Vagina (tissue), 2 donors: ENCODE data around the gene PAXX. TPM values are rescaled to one million over a fixed set of nuclear protein-coding genes. Genes with fewer than 3 reads are reported as not detected.
A peak's percentile ranks its signal among the peaks of the same experiment; 100 is the strongest.

Source experiments
- DNase-seq, 2 donors: peaks; one replicate each; pipeline ENCODE4 v3.0.0-alpha.2; 2017; ENCODE audit errors: extremely low spot score in 2 of 2
- H3K27ac ChIP-seq: fragments of 200-600 bp; sonication (generic); one replicate; pipeline ENCODE4 v1.5.1; 2019
- H3K27me3 ChIP-seq: fragments of 200-600 bp; sonication (generic); one replicate; pipeline ENCODE4 v1.5.1; 2019
- H3K36me3 ChIP-seq, 2 donors: fragments of 200-600 bp; sonication (generic); one replicate each; pipeline ENCODE4 v1.5.1; 2017 to 2019
- H3K4me1 ChIP-seq: fragments of 200-600 bp; sonication (generic); one replicate; pipeline ENCODE4 v1.5.1; 2019
- H3K4me3 ChIP-seq, 2 donors: fragments of 200-600 bp; sonication (generic); 1 replicate in 1 of 2; 2 replicates in 1 of 2; pipeline ENCODE4 v1.5.1; 2016 to 2019
- H3K9me3 ChIP-seq: fragments of 200-600 bp; sonication (generic); one replicate; pipeline ENCODE4 v1.5.1; 2019
- CTCF ChIP-seq, 3 experiments: fragments of 450-650 bp in 2 of 3; fragments of 200-600 bp in 1 of 3; sonication (generic) in 1 of 3; IDR thresholded peaks; one replicate each; pipeline ENCODE4 v1.5.1; 2017 to 2019; ENCODE audit warnings: antibody characterized with exemption in 3 of 3, mild to moderate bottlenecking in 2 of 3, moderate library complexity in 2 of 3
- POLR2A ChIP-seq, 2 donors: fragments of 450-650 bp; IDR thresholded peaks; one replicate each; pipeline ENCODE4 v1.6.1; 2017; ENCODE audit warnings: antibody characterized with exemption in 2 of 2, mild to moderate bottlenecking in 2 of 2, moderate library complexity in 2 of 2
- POLR2AphosphoS5 ChIP-seq, 2 donors: sonication (generic); formaldehyde crosslinking; IDR thresholded peaks; one replicate each; pipeline ENCODE4 v1.9.0; 2017; ENCODE audit warnings: antibody characterized with exemption in 2 of 2, mild to moderate bottlenecking in 2 of 2, low read depth in 1 of 2; ENCODE audit not compliant: insufficient read depth in 1 of 2
- intact Hi-C: fragments of 100-400 bp; cut with DNase I; formaldehyde crosslinking; loops from one replicate; pipeline ENCODE4 v1.15.1; 2023
- total RNA-seq: library from RNA; depleted of rRNA; stranded (reverse); fragments of >200 nt; gene quantifications from one replicate; pipeline ENCODE4 v1.2.3, GENCODE V29; 2016

Gene PAXX
- total RNA-seq, 1 donor from 2014 or later = 62.9 TPM

GRCh38 chr9:136977223-136977622 is 15.0 kb upstream of the PAXX start, which contains the start of gene PTGDS:
TSS of gene PTGDS (plus strand) at chr9:136977504. CDS start at chr9:136977579, 75 bp downstream.
- DNase-seq = no peak
- Histone ChIP-seq H3K9me3 (no peaks in the 10 kb centered on the region), H3K27ac (peak within 1 kb of the TSS; percentile 87), H3K27me3 (no peaks in the 10 kb centered on the region), H3K4me3 (peak within 1 kb of the TSS; percentile 49 to 59), H3K4me1 (peaks cover 50% of the 10 kb centered on the region), H3K36me3 (no peaks in the 10 kb centered on the region)
- peak; percentile 31 to 91 for TF ChIP-seq POLR2AphosphoS5 (IDR thresholded peaks at IDR 0.05; ENCODE audit: insufficient read depth in 1 of 2, low read depth in 1 of 2)
- TF ChIP-seq CTCF (IDR thresholded peaks at IDR 0.05) = no peak
- TF ChIP-seq POLR2A (IDR thresholded peaks at IDR 0.05) = peak in 1 of 2 donors; percentile 37
- intact Hi-C loops = no loop called here

GRCh38 chr9:136977649-136978072 is 14.6 kb upstream of the PAXX start:
- Histone ChIP-seq H3K9me3 (no peaks in the 10 kb centered on the region), H3K36me3 (no peaks in the 10 kb centered on the region), H3K27ac (peak overlapping the region; percentile 87), H3K4me3 (peak overlapping the region; percentile 49 to 59), H3K27me3 (no peaks in the 10 kb centered on the region), H3K4me1 (peaks cover 50% of the 10 kb centered on the region)
- intact Hi-C loops = no loop called here
- TF ChIP-seq CTCF (IDR thresholded peaks at IDR 0.05) (no peak), POLR2AphosphoS5 (IDR thresholded peaks at IDR 0.05; ENCODE audit: insufficient read depth in 1 of 2, low read depth in 1 of 2) (peak in 1 of 2 donors; percentile 49), POLR2A (IDR thresholded peaks at IDR 0.05) (no peak)
- no peak for DNase-seq

- Histone ChIP-seq H3K27me3 (no peaks in the 10 kb centered on the region), H3K9me3 (no peaks in the 10 kb centered on the region), H3K36me3 (no peaks in the 10 kb centered on the region), H3K4me3 (peak overlapping the region; percentile 49 to 59), H3K27ac (peak overlapping the region; percentile 87), H3K4me1 (peaks cover 50% of the 10 kb centered on the region)
- intact Hi-C loops = no loop called here
- DNase-seq = no peak
- TF ChIP-seq POLR2A (IDR thresholded peaks at IDR 0.05) (peak in 1 of 2 donors; percentile 29), POLR2AphosphoS5 (IDR thresholded peaks at IDR 0.05; ENCODE audit: insufficient read depth in 1 of 2, low read depth in 1 of 2) (no peak), CTCF (IDR thresholded peaks at IDR 0.05) (no peak)
These were observed 14.0 kb upstream of the PAXX start for GRCh38 chr9:136978073-136978864.

- Histone ChIP-seq H3K27me3 (no peaks in the 10 kb centered on the region), H3K4me3 (no peak overlapping the region), H3K4me1 (peaks cover 50% of the 10 kb centered on the region), H3K27ac (peak overlapping the region; percentile 87), H3K9me3 (no peaks in the 10 kb centered on the region), H3K36me3 (no peaks in the 10 kb centered on the region)
- TF ChIP-seq CTCF (IDR thresholded peaks at IDR 0.05) (no peak), POLR2AphosphoS5 (IDR thresholded peaks at IDR 0.05; ENCODE audit: insufficient read depth in 1 of 2, low read depth in 1 of 2) (no peak), POLR2A (IDR thresholded peaks at IDR 0.05) (no peak)
- DNase-seq = no peak
- intact Hi-C loops = no loop called here
These were observed 13.2 kb upstream of the PAXX start for GRCh38 chr9:136978865-136979544.
